Neural progenitor cell (in vitro differentiated cells): Measurements from ENCODE around the gene IL2RA.

ENCODE experiments used
- CTCF ChIP-seq: fragments of 200-600 bp; sonication (generic); IDR thresholded peaks from 2 replicates; pipeline ENCODE4 v1.5.1; 2017; ENCODE audit warnings: antibody characterized with exemption, mild to moderate bottlenecking
- EZH2 ChIP-seq: fragments of 200-600 bp; sonication (generic); IDR thresholded peaks from 2 replicates; pipeline ENCODE4 v1.6.1; 2017; ENCODE audit warnings: antibody characterized with exemption, mild to moderate bottlenecking, moderate library complexity

GRCh38 chr10:6109444-6109775 is 47.2 kb upstream of the IL2RA start:
- TF ChIP-seq CTCF (no peak), EZH2 (no peak)
